ENCODE measurements around the gene TOMM70. TPM values are rescaled to one million over a fixed set of nuclear protein-coding genes. Genes with fewer than 3 reads are reported as not detected.
"Not testable (repeated sequence)": the region's sequence is repeated elsewhere in the genome, so short reads cannot be mapped to it uniquely, and the experiment has no call there.

TOMM70 gene
- total and polyA plus RNA-seq, 2 of the 13 experiments (the other 11 are each of a cell fraction or from before 2014, with no cell fraction given): 27.0 to 77.2 TPM

DNA sequence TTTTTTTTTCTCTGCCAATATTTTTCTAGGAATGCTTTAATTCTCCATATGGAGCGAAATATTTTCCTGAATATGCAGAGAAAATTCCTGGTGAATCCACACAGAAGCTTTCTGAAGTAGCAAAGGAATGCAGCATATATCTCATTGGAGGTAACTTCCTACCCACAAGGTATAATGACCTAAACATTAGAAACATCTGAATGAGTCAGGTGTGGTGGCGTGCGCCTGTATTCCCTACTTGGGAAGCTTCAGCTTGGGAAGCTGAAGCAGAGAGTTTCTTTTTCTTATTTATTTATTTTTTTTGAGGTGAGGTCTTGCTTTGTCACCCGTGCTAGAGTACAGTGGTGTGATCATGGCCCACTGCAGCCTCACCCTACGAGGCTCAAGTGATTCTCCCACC lies 61.1 kb downstream of the TOMM70 start:
- no peak overlapping the region for H2AFZ ChIP-seq (ENCODE audit: low read length)
- H3K9me3 ChIP-seq (ENCODE audit: low read length): no peaks in the 10 kb centered on the region
- H4K20me1 ChIP-seq (ENCODE audit: insufficient read depth, low read length): no peaks in the 10 kb centered on the region
- CTCF ChIA-PET (ENCODE audit: low intra/inter-chr PET ratio, low total read pairs): no interaction called here
- no peak overlapping the region for H3K9ac ChIP-seq (ENCODE audit: insufficient read depth, low read depth, low read length)
- H3K27ac ChIP-seq (ENCODE audit: extremely low read length, insufficient read depth, low read length): no peak overlapping the region
- FAIRE-seq: no peak
- POLR2A ChIA-PET: no interaction called here
- H3K4me3 ChIP-seq (replicated peaks in 1 of 3; ENCODE audit: insufficient read depth in 1 of 3, low read depth in 2 of 3, low read length in 3 of 3): no peak overlapping the region
- ATAC-seq: no peak
- H3K4me2 ChIP-seq (ENCODE audit: low read depth, low read length): no peak overlapping the region
- intact Hi-C loops (cut with micrococcal nuclease; ENCODE audit: unreplicated experiment): no loop called here
- in situ Hi-C loops (cut with HindIII; ENCODE audit: extremely low pct_ligation_motif_present, low pct_unique_long_range_greater_than_20kb): no loop called here
- H3K27me3 ChIP-seq (ENCODE audit: control insufficient read depth in 1 of 2, insufficient read depth in 2 of 2, low read length in 2 of 2): no peaks in the 10 kb centered on the region
- H3K36me3 ChIP-seq (replicated peaks in 1 of 2; ENCODE audit: control insufficient read depth in 1 of 2, insufficient read depth in 2 of 2, low read length in 2 of 2): peaks cover 0 to 10% of the 10 kb centered on the region in 2 experiments; a peak in 1 of 5 replicates
- 97% methylated on average over 5 of the region's 5 CpGs for WGBS (ENCODE audit: low lambda C conversion rate)
- no peak for DNase-seq (ENCODE audit: low spot score)
- H3K79me2 ChIP-seq (ENCODE audit: insufficient read depth, low read length): no peaks in the 10 kb centered on the region
- no TSS peak for BruUV-seq (replicated peaks)
- TF ChIP-seq, protein P1, sequence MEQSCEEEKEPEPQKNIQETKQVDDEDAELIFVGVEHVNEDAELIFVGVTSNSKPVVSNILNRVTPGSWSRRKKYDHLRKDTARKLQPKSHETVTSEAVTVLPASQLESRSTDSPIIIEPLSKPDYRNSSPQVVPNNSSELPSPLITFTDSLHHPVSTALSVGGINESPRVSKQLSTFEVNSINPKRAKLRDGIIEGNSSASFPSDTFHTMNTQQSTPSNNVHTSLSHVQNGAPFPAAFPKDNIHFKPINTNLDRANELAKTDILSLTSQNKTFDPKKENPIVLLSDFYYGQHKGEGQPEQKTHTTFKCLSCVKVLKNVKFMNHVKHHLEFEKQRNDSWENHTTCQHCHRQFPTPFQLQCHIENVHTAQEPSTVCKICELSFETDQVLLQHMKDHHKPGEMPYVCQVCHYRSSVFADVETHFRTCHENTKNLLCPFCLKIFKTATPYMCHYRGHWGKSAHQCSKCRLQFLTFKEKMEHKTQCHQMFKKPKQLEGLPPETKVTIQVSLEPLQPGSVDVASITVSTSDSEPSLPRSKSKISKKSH (CRISPR knock-in tag; IDR thresholded peaks at IDR 0.05; ENCODE audit: borderline replicate concordance): no peak
- TF ChIP-seq ARNT (IDR thresholded peaks at IDR 0.05) (no peak), EED (CRISPR knock-in tag; IDR thresholded peaks at IDR 0.05) (no peak), U2AF1 (optimal IDR thresholded peaks at IDR 0.05; ENCODE audit: low read depth, low read length) (no peak), ZNF547 (CRISPR knock-in tag; IDR thresholded peaks at IDR 0.05) (no peak)
- H3K4me1 ChIP-seq (ENCODE audit: insufficient read depth, low read length): peaks cover 14% of the 10 kb centered on the region

DNA sequence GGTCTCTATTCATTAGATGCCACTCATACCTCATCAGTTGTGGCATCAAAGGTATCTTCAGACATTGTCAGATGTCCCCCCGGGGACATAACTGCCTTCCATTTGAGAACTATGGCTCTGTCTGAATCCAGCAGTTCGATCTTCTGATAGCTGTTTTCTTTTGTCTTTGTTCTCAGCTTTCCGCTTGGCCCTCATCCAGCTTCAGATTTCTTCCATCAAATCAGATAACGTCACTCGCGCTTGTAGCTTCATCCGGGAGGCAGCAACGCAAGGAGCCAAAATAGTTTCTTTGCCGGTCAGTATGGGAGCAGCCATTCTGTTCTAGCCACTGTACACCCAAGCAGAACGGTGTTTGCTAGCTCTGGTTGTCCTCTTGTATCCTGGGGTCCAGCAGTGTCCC lies 62.0 kb downstream of the TOMM70 start:
- no peak for ATAC-seq
- Histone ChIP-seq H3K9ac (ENCODE audit: insufficient read depth, low read depth, low read length) (no peak overlapping the region), H4K20me1 (ENCODE audit: insufficient read depth, low read length) (no peaks in the 10 kb centered on the region), H3K27me3 (ENCODE audit: control insufficient read depth in 1 of 2, insufficient read depth in 2 of 2, low read length in 2 of 2) (no peaks in the 10 kb centered on the region), H2AFZ (ENCODE audit: low read length) (no peak overlapping the region), H3K36me3 (replicated peaks in 1 of 2; ENCODE audit: control insufficient read depth in 1 of 2, insufficient read depth in 2 of 2, low read length in 2 of 2) (peaks cover 0 to 8% of the 10 kb centered on the region in 2 experiments; a peak in 1 of 5 replicates), H3K27ac (ENCODE audit: extremely low read length, insufficient read depth, low read length) (no peak overlapping the region), H3K79me2 (ENCODE audit: insufficient read depth, low read length) (no peaks in the 10 kb centered on the region), H3K4me1 (ENCODE audit: insufficient read depth, low read length) (peaks cover 17% of the 10 kb centered on the region), H3K9me3 (ENCODE audit: low read length) (no peaks in the 10 kb centered on the region), H3K4me3 (replicated peaks in 1 of 3; ENCODE audit: insufficient read depth in 1 of 3, low read depth in 2 of 3, low read length in 3 of 3) (no peak overlapping the region), H3K4me2 (ENCODE audit: low read depth, low read length) (no peak overlapping the region)
- TF ChIP-seq ZNF724P (CRISPR knock-in tag; IDR thresholded peaks at IDR 0.05; ENCODE audit: borderline replicate concordance) (no peak), RXRA (CRISPR knock-in tag; IDR thresholded peaks at IDR 0.05) (no peak), SYNCRIP (IDR thresholded peaks at IDR 0.05; ENCODE audit: insufficient read depth, low read depth, low read length) (no peak)
- TF ChIP-seq, protein P2, sequence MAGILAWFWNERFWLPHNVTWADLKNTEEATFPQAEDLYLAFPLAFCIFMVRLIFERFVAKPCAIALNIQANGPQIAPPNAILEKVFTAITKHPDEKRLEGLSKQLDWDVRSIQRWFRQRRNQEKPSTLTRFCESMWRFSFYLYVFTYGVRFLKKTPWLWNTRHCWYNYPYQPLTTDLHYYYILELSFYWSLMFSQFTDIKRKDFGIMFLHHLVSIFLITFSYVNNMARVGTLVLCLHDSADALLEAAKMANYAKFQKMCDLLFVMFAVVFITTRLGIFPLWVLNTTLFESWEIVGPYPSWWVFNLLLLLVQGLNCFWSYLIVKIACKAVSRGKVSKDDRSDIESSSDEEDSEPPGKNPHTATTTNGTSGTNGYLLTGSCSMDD (CRISPR knock-in tag; IDR thresholded peaks at IDR 0.05): no peak
- 97% methylated on average over 10 of the region's 10 CpGs for WGBS (ENCODE audit: low lambda C conversion rate)
- FAIRE-seq: no peak
- in situ Hi-C loops (cut with HindIII; ENCODE audit: extremely low pct_ligation_motif_present, low pct_unique_long_range_greater_than_20kb) (no loop called here), intact Hi-C loops (cut with micrococcal nuclease; ENCODE audit: unreplicated experiment) (no loop called here)
- no peak for DNase-seq (ENCODE audit: low spot score)
- BruUV-seq (replicated peaks): no TSS peak
- CTCF ChIA-PET (ENCODE audit: low intra/inter-chr PET ratio, low total read pairs): no interaction called here
- POLR2A ChIA-PET: no interaction called here

DNA sequence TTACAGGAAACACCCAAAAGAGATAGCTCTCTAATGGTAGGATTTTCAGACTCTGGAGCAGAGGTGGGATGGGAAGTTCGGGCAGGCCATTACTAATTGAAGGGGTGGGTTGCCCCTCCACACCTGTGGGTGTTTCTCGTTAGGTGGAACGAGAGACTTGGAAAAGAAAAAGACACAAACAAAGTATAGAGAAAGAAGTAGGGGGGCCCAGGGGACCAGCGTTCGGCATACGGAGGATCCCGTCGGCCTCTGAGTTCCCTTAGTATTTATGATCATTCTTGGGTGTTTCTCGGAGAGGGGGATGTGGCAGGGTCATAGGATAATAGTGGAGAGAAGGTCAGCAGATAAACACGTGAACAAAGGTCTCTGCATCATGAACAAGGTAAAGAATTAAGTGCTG lies 64.7 kb downstream of the TOMM70 start:
- H3K27ac ChIP-seq (ENCODE audit: extremely low read length, insufficient read depth, low read length); H4K20me1 ChIP-seq (ENCODE audit: insufficient read depth, low read length); DNase-seq (ENCODE audit: low spot score); CTCF ChIA-PET (ENCODE audit: low intra/inter-chr PET ratio, low total read pairs); FAIRE-seq; ATAC-seq; in situ Hi-C loops (cut with HindIII; ENCODE audit: extremely low pct_ligation_motif_present, low pct_unique_long_range_greater_than_20kb); H2AFZ ChIP-seq (ENCODE audit: low read length); BruUV-seq (replicated peaks); H3K36me3 ChIP-seq (replicated peaks in 1 of 2; ENCODE audit: control insufficient read depth in 1 of 2, insufficient read depth in 2 of 2, low read length in 2 of 2); H3K9ac ChIP-seq (ENCODE audit: insufficient read depth, low read depth, low read length); H3K4me3 ChIP-seq (replicated peaks in 1 of 3; ENCODE audit: insufficient read depth in 1 of 3, low read depth in 2 of 3, low read length in 3 of 3); H3K27me3 ChIP-seq (ENCODE audit: control insufficient read depth in 1 of 2, insufficient read depth in 2 of 2, low read length in 2 of 2); H3K9me3 ChIP-seq (ENCODE audit: low read length); H3K79me2 ChIP-seq (ENCODE audit: insufficient read depth, low read length); H3K4me2 ChIP-seq (ENCODE audit: low read depth, low read length); intact Hi-C loops (cut with micrococcal nuclease; ENCODE audit: unreplicated experiment): not testable (repeated sequence)
- POLR2A ChIA-PET: interaction anchor here (2.8 kb wide), 1 partner anchor 76 kb away, joined by 17 read pairs; the partner anchor contains the start of gene TBC1D23
- H3K4me1 ChIP-seq (ENCODE audit: insufficient read depth, low read length): peaks cover 43% of the 10 kb centered on the region
- 97% methylated on average over 10 of the region's 10 CpGs for WGBS (ENCODE audit: low lambda C conversion rate)
